G401 (cell line): ENCODE results near the gene CBS. TPM values are rescaled to one million over a fixed set of nuclear protein-coding genes. Genes with fewer than 3 reads are reported as not detected.
"Not testable (repeated sequence)": the region's sequence is repeated elsewhere in the genome, so short reads cannot be mapped to it uniquely, and the experiment has no call there.

Source experiments
- DNase-seq: peaks from one replicate; pipeline ENCODE4 v3.0.0-alpha.2; 2015; ENCODE audit warnings: low spot score
- in situ Hi-C: cut with HindIII; loops from 2 replicates; pipeline ENCODE4 v1.10.0; 2016; ENCODE audit warnings: low sequenced_read_pairs, mixed read lengths
- total RNA-seq: library from RNA; depleted of rRNA; stranded (reverse); fragments of >200 nt; shearing (Covaris generic); gene quantifications from 2 replicates; pipeline ENCODE4 v1.2.3, GENCODE V29; 2014

Gene CBS
- total RNA-seq, 1 experiment from 2014 or later, result 71.5 TPM

DNA sequence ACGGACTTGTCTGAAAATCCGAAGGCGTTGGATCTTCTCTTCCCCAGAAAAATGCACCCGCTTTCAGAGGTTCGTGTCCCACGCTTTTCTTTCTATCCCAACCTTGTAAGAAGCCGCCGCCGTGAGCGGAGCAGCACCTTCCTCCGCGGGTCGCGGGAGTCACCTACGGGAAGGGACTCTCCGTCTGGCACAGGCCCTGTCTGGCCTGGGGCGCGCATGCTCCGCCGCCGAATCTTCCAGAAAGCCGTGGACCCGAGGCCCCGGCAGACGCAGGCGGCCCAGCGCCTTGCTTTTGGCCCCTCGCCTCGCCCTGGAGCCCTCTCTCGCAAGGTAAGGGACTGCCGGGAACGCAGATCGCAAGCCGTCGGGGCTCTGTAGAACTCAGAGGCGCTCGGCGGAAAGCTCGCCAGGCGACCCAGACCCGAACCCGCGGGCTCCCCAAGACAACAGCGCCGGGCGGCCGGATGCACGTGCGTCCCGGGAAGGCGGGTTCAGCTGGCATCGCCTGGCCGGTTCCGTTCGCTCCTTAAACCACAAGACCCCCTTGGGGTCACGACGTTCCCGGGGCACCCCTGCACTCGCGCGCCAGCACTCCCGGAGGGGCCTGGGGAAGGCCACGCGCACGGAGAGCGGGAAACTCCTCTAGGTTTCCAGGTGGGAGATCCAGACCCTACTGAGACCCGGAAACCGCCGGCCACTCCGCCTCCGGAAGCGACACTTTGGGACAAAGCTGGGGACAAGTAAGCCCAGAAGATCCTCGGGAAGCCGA lies 1.1 kb downstream of the CBS start:
- DNase-seq, in situ Hi-C loops: not testable (repeated sequence)

DNA sequence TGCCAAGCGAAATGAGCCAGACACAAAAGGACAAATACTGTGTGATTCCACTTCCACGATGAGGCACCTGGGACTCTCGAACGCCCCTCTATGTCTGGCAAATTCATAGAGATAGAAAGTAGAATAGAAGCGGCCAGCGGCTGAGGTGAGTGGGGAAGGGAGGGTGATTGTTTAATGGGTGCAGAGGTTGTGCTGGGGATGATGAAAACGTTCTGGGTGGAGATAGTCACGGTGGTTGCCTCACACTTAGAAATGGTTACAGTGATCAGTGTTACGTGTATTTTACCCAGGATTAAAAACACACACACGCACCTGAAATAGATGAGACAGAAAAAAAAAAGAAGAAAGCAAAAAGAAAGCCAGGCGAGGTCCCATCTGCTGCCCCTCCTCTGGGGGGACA lies 2.9 kb downstream of the CBS start:
- in situ Hi-C loops, DNase-seq: not testable (repeated sequence)

DNA sequence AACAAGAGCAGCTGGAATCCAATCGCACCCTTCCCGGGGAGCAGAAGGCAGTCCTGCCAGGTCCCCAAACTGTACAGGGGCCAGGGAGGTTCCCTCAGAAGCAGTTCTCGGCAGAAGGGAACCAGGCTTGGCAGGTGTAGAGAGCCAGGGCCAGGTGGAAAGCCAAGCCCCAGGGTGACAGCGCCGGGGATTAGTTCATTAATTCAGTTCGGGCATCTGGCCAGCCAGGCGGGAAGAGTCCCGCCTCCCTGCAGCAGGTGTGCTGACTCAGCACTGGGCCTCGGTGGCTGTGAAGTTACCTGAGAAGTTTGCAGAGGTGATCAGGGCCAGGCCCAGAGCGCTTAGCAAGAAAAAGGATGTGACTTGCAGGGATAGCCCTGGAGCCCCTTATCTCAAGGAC lies 6.0 kb downstream of the CBS start:
- in situ Hi-C loops, DNase-seq: not testable (repeated sequence)

DNA sequence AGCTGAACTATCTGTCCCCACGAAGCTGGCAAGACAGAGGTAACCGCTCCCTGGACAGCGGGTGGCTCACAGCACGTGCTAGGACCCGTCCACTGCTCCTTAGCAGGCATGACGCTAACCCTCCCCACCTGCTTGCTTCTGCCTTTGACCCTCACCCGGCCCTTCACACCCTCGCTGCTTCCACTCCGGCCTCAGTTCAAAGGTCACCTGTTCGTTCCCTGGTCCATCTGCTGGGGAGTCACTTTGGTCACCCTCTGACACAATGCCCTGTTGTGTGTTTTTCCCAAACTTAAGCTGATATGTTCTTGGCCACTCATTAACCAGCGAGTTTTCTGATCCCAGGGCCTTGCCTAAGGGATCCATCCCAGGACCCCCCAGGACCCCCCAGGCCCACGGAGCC lies 7.6 kb downstream of the CBS start:
- in situ Hi-C loops, DNase-seq: not testable (repeated sequence)

DNA sequence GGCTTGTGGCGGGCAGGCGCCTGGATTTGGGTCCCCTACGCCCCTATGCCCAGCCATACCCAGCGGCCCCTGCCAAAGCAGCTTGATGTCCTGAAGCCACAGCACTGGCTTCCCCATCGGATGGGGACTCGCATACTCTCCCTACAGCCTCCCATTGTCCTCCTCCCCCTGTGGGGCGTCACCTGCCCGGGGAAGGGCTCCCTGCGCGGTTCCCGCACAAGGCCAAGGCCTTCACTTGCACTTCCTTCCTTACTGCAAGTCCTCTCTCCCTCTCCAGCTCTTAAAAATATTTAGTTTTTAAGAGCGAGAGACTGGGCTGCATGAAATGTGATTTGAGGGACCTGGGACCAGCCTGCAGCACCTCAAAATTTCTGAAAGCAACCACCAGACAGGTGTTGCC lies 8.9 kb downstream of the CBS start:
- in situ Hi-C loops, result not testable (repeated sequence)

DNA sequence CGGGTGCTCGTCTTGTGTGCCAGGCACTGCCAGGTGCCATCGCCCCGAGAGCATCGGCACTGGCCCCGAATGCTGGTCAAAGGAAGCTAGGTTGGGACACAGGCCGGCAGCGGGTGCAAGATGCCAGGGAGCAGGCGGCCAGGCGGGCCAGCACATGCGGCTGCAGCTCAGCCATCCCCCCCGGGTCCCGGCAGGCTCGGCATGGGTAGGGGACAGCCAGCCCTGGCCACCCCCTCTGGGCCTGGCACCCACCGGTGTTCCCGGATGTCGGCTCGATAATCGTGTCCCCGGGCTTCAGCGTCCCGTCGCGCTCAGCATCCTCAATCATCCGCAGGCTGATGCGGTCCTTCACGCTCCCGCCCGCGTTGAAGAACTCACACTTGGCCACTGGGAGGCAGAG lies 9.6 kb downstream of the CBS start:
- in situ Hi-C loops, result not testable (repeated sequence)
- DNase-seq, result peak; percentile 0

More for the DNA sequence above, 8.9 kb downstream of the CBS start:
- DNase-seq, result not testable (repeated sequence)

DNA sequence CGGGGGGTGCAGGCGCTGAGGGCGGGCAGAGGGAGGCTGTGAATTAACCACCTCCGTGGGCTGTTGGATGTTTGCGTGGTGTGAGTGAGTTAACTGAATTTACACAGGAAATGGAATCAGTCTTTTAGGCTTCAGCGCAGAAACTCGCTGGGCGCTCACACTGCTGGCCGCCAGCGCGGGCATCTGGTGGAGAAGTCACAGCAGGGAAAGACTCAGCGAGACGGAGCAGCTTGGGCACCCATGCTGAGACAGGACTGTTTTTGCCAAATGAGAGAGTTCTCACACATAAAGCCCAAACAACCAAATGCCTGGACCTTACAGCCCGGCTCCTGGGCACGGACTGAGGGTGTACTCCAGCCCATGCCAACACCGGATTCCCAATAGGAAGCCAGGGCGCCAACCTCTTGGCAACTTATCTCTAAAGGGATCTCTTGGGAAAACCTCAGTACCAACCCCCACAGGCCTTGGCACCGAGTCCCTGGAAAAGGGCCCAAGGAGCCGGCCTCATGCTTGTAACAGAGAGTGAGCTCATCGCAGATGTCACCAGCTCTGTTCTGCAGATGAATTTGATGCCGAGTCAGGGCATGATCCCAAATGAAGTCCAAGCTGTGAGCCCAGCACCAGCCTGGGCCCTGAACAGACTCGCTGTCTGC lies 11.2 kb downstream of the CBS start:
- in situ Hi-C loops, result not testable (repeated sequence)

DNA sequence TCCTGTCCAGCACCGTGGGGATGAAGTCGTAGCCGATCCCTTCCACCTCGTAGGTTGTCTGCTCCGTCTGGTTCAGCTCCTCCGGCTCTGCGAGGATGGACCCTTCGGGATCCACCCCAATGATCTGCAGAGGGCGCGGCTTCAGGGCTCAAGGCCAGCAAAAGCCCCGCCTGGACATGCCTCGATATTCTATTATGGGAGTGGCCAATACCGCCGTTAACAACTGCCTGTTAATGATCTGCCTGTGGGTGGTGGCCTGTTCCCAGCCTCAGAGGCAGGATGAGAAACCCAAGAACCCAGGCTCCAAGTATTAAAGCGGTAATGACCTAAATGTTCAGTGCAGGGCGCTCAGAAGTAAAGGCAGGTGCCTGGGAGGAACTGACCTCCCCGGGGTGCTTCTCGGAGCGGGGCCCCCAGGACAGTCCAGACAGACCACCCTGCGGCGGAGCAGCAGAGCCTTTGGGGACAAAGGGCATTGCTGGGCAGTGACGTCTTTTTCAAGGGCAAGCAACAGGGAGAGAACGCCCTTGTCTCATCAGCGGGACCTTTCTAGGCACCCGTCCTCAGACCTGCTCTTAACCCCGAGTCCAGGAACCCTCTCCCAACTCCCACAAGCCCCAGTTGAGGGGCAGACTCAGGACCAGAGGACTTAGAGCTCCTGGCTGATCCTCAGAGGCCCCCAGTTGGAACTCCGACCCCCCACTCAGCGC lies 12.5 kb downstream of the CBS start:
- in situ Hi-C loops, DNase-seq: not testable (repeated sequence)

More for the DNA sequence above, 11.2 kb downstream of the CBS start:
- DNase-seq, result not testable (repeated sequence)

DNA sequence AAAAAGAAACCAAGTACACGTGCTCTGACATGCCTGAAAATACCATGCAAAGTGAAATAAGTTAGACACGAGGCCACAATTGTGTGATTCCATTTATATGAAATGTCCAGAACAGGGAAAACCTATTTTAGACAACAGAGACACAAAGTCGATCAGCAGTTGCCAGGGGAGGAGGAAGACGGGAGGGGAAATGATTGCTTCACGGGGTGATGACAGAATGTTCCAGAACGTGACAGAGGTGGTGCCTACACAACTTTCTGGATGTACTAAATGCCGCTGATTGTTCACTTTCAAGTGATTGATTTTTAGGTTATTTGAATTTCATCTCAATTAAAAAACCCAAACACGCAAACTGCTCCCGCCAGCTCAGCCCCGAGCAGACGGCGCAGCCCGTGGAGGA lies 22.5 kb downstream of the CBS start:
- DNase-seq, in situ Hi-C loops: not testable (repeated sequence)

DNA sequence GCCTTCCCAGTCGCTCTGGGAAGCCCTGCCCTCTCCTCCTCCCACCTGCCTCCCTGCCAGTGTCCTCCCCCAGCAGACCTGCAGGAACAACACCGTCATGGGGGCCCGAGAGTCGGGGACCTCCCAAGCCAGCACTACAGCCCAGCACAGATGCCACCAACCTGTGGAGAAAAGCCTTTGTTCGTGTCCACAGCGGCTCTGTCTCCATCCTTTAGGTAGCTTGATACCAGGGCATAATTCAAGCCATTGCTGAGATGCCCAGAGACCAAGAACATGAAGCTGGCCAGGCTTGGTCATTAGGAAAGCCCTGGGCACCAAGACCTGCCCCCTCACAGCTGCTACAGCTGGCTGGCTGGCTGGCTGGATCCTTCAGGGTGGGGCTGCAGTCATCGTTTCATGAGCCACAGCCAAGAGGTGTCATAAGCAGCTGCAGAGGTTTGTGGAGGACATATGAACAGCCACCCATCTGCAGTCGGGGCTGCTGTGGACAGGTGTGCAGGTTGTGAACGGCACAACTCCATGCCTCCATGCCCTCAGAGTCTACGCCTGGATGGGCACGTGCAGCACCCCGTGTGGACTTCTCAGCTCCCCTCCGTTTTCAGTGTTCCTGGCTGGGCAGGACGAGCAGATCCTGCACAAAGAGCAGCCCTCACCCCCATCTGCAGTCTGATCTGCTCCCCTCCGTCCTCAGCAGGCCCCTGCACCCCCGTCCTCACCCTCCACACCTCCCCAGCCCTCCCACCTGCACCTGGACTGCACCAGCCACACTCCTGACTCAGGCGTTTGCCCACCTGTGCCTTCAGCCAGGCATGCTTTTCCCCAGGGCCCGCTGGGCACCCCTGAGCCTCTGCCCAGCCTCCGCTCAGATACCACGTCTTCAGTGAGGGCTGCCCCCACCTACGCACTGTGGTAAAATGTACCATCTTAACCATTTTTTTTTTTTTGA lies 29.5 kb downstream of the CBS start:
- in situ Hi-C loops, DNase-seq: not testable (repeated sequence)

DNA sequence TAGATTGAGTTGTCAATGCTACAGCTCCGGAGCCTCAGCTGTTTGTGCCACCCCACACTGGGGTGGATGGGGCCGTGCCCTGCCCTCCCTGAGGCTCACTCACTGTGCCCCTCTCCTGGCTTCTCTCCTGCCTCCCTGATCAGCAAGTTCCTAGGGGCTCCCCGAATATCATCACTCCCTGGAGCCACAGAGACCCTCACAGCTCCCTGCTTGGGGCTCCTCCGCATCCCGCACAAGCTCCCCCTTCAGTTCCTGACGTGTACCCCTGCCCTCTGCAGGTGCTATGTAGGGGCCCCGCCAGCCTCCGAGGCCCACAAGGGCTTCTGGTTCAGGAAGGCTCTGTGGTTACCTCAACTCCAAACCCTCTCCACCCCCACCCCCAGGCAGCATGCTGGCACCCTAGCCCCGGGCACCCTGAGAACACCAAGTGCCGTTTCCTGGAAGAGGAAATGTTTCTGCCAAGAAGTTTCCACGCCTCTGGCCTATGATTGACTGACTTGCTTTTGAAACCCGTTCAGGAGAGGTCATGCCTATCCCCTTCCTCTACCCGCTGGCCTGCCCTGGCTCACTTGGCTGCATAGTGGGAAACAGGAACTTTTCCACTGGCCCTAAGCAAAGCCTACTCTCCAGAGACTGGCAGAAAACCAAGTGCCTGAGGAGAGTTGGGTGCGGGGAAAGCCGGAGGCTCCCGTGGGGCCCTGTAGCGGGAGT lies 30.3 kb downstream of the CBS start:
- in situ Hi-C loops, DNase-seq: not testable (repeated sequence)

DNA sequence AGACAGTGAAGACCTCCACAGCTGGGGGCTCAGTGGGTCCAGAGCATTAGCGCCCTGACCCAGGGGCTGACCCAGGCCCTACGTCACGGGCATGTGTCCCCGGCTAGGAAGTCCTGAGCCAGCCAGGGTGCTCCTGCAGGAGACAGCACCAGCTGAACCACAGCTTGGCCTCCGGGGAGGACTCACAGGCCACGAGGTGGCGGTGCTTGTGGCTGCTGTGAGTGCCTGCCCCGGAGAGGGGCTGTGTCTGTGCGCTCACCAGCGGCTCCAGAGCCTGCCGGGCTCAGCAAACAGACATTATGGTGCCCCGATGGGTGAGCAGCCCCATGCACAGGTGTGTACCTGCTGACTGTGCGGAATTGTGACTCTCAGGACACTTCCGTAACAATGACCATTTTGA lies 31.1 kb downstream of the CBS start:
- in situ Hi-C loops, DNase-seq: not testable (repeated sequence)

DNA sequence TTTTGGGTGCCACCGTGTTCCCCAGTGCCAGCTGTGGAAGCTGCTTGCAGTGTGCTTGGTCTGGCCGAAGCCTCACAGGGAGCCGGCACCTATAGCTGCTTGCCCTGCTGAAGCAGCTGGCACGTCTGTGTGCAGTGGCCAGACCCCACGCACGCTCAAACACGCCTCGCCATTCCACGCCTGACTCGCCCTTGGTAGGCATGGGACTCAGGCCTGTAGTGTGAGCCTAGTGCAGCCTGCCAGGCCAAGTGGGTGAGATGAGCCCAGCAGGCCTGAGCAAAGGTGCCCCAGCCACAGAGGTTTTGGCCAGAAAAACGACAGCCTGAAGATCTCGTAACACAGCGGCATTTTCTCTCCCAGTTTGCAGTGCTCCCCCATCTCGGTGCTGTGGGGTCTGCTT lies 32.3 kb downstream of the CBS start:
- DNase-seq, in situ Hi-C loops: not testable (repeated sequence)

DNA sequence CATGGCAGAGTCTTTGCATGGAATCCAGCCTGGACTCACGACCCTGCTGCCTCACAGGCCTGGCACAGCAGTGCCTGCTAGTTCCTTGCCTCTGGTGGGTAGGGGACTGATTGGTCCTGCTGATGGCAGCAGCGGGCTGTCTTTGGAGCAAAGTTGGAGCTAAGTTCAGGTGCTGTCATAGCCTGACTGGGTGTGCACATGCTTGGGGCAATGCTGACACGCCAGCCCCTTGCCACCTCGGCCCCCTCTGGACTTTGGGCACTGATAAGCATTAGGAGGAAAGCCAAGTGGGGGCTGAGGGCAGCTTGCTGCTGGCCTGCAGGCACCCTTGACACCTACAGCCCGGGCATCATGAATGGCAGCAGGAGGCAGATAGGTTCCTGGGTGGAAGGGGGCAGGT lies 33.5 kb downstream of the CBS start:
- in situ Hi-C loops, DNase-seq: not testable (repeated sequence)

DNA sequence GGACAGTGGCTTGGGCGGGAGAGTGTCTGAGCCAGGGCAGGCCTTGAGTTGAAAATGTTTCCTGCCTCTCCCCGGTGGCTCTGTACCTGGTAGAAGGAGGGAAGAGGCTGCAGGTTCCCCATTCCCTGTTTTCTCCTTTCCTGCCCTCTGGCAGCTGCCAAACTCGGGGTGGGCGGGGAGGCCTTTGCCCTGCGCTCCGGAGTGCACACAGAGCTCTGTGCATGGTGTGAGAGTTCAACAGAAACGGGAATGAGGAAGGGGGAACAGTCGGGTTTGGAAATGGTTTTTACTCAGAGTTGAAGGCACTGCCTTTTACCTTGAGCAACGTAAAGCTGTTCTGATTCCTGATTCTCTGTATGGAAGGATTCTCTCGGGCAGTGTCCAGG lies 37.0 kb downstream of the CBS start:
- in situ Hi-C loops, DNase-seq: not testable (repeated sequence)

DNA sequence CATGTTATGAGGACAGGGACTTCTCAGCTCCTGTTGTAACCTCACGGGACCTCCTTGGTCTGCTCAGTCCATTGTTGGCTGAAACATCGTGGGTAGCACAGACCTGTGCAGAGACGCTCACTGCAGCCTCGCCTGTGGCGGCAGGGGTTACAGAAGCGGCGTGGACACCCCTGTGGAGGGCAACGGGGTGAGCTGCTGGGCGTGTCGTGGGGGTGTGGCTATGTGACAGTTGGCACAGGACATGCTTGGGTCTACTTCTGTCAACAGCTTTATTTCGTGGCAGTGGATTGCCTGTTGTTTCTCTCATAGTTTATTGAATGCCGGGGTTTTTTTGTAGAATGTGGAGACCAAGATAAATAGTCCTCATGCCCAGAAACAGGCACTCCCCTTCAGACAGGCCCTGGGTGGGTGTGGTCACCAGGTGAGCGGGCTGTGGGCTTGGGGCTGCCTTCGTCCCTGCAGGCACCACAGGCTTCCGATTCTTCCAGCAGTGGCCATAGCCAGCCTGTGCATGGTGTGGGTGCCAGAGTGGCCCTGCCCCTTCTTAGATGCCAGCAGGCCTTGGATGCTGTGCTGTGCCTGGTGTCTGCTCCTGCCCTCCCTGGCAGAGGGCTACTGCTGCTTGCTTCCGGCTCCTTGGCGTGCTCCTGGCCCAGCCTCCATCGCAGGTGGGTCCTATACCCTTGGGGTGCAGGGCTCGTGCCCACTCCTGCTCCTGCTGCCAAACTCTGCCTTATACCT lies 37.5 kb downstream of the CBS start:
- DNase-seq, in situ Hi-C loops: not testable (repeated sequence)

DNA sequence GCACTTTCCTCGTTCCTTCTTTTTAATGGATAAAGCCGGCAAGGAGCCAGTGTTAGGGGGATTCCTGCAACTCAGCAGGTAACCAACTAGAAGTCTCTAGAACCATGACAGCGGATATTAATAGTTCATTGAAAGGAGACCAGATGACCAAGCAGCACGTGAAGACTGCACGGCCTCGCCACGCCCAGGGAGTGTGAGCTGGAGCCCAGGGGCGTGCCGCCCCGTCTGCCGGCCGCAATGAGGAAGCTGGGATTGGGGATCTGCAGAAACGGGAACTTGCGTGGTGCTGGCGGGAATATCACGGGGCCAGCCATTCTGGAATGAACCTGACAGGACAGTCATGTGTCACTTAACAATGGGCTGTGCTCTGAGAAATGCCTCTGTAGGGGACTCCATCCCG lies 38.7 kb downstream of the CBS start:
- in situ Hi-C loops, DNase-seq: not testable (repeated sequence)

DNA sequence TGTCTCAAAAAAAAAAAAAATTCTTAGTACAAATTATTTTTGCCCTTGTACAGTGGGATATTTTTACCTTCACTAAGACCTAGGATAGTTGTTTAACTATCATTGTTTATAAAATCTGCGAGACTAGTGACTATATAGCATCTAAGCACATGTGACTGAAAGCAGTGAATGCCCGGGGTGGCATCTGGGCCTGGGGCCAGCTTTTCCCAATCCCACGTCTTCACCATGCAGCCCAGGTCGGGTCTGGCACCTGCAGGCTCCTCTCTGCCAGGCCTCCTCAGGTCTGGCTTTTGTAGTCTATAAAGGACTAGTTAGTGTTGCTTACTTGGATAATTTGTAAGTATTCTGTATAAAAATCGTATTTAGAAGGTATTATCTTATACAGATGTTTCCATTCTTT lies 40.8 kb downstream of the CBS start:
- DNase-seq, result peak; percentile 30
- in situ Hi-C loops, result no loop called here
